ENCODE measurements around the gene NEK3. TPM values are rescaled to one million over a fixed set of nuclear protein-coding genes. Genes with fewer than 3 reads are reported as not detected.

The NEK3 gene
- total RNA-seq, 6 experiments from 2014 or later: 5.0 to 9.9 (median 7.8) TPM

- no peaks in the 10 kb centered on the region for H3K36me3 Mint-ChIP-seq (ENCODE audit: low read depth)
These were observed 18.1 kb downstream of the NEK3 start for GRCh38 chr13:52141299-52141698.

GRCh38 chr13:52137489-52137888, 21.9 kb downstream of the NEK3 start:
- Mint-ChIP-seq H3K4me3 (no peak overlapping the region), H3K36me3 (ENCODE audit: low read depth) (no peaks in the 10 kb centered on the region), H3K27me3 (ENCODE audit: insufficient read depth) (no peaks in the 10 kb centered on the region), H3K4me1 (ENCODE audit: low read depth) (no peaks in the 10 kb centered on the region), H3K27ac (no peak overlapping the region), H3K9me3 (no peaks in the 10 kb centered on the region)
- no peak for DNase-seq
- TF ChIP-seq CTCF (IDR thresholded peaks at IDR 0.05): no peak

More at GRCh38 chr13:52141299-52141698, 18.1 kb downstream of the NEK3 start:
- Mint-ChIP-seq H3K9me3 (no peaks in the 10 kb centered on the region), H3K27me3 (ENCODE audit: insufficient read depth) (no peaks in the 10 kb centered on the region), H3K4me1 (ENCODE audit: low read depth) (no peaks in the 10 kb centered on the region), H3K27ac (no peak overlapping the region), H3K4me3 (no peak overlapping the region)
- no peak for DNase-seq
- no peak for TF ChIP-seq CTCF (IDR thresholded peaks at IDR 0.05)

GRCh38 chr13:52136763-52137162, 22.6 kb downstream of the NEK3 start:
- Mint-ChIP-seq H3K27ac (no peak overlapping the region), H3K36me3 (ENCODE audit: low read depth) (peaks cover 5% of the 10 kb centered on the region), H3K4me1 (ENCODE audit: low read depth) (no peaks in the 10 kb centered on the region), H3K4me3 (no peak overlapping the region), H3K9me3 (no peaks in the 10 kb centered on the region), H3K27me3 (ENCODE audit: insufficient read depth) (no peaks in the 10 kb centered on the region)
- TF ChIP-seq CTCF (IDR thresholded peaks at IDR 0.05): no peak
- DNase-seq: no peak

GRCh38 chr13:52130641-52131040, 28.8 kb downstream of the NEK3 start:
- no peak for DNase-seq
- H3K9me3 Mint-ChIP-seq: no peaks in the 10 kb centered on the region
- peaks cover 12% of the 10 kb centered on the region; the same call in 1 of the 2 replicates for H3K4me1 Mint-ChIP-seq (ENCODE audit: low read depth)
- H3K36me3 Mint-ChIP-seq (ENCODE audit: low read depth): peaks cover 16% of the 10 kb centered on the region
- peaks cover under 1% of the 10 kb centered on the region; the same call in 1 of the 2 replicates for H3K27me3 Mint-ChIP-seq (ENCODE audit: insufficient read depth)
- H3K4me3 Mint-ChIP-seq: no peak overlapping the region
- no peak for TF ChIP-seq CTCF (IDR thresholded peaks at IDR 0.05)
- no peak overlapping the region for H3K27ac Mint-ChIP-seq

GRCh38 chr13:52128714-52129700, 30.4 kb downstream of the NEK3 start, which contains the start of gene NEK5:
NEK5 (minus strand) TSS chr13:52129073; CDS start chr13:52127482, 1,591 bp downstream.
- peak; percentile 83 for TF ChIP-seq CTCF (IDR thresholded peaks at IDR 0.05)
- Mint-ChIP-seq H3K27ac (no peak within 1 kb of the TSS), H3K4me3 (peak within 1 kb of the TSS; percentile 89), H3K4me1 (ENCODE audit: low read depth) (peaks cover 12% of the 10 kb centered on the region; the same call in 1 of the 2 replicates), H3K36me3 (ENCODE audit: low read depth) (peaks cover 16% of the 10 kb centered on the region), H3K27me3 (ENCODE audit: insufficient read depth) (peaks cover 9% of the 10 kb centered on the region), H3K9me3 (no peaks in the 10 kb centered on the region)
- DNase-seq: peak; percentile 17
